ENCODE results near the gene PLCL2. TPM values are rescaled to one million over a fixed set of nuclear protein-coding genes. Genes with fewer than 3 reads are reported as not detected.

The PLCL2 gene
- total RNA-seq, 1 donor from 2014 or later = 2.5 TPM

- TF ChIP-seq, protein P1, sequence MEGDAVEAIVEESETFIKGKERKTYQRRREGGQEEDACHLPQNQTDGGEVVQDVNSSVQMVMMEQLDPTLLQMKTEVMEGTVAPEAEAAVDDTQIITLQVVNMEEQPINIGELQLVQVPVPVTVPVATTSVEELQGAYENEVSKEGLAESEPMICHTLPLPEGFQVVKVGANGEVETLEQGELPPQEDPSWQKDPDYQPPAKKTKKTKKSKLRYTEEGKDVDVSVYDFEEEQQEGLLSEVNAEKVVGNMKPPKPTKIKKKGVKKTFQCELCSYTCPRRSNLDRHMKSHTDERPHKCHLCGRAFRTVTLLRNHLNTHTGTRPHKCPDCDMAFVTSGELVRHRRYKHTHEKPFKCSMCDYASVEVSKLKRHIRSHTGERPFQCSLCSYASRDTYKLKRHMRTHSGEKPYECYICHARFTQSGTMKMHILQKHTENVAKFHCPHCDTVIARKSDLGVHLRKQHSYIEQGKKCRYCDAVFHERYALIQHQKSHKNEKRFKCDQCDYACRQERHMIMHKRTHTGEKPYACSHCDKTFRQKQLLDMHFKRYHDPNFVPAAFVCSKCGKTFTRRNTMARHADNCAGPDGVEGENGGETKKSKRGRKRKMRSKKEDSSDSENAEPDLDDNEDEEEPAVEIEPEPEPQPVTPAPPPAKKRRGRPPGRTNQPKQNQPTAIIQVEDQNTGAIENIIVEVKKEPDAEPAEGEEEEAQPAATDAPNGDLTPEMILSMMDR (IDR thresholded peaks at IDR 0.05; ENCODE audit: insufficient read depth, low read length, poor library complexity, severe bottlenecking) = no peak
- Histone ChIP-seq H3K36me3 (ENCODE audit: control insufficient read depth, insufficient read depth, low read length) (no peaks in the 10 kb centered on the region), H3K27me3 (ENCODE audit: control insufficient read depth, insufficient read depth, low read length) (no peaks in the 10 kb centered on the region), H3K4me3 (ENCODE audit: low read depth, low read length) (no peak overlapping the region)
- no peak for DNase-seq (ENCODE audit: low read depth)
These were observed 24.5 kb upstream of the PLCL2 start for GRCh38 chr3:16860234-16860633.

- DNase-seq (ENCODE audit: low read depth) = no peak
- no peaks in the 10 kb centered on the region for H3K27me3 ChIP-seq (ENCODE audit: control insufficient read depth, insufficient read depth, low read length)
These were observed 23.3 kb upstream of the PLCL2 start for GRCh38 chr3:16861432-16861831.

GRCh38 chr3:16864610-16865313, 20.0 kb upstream of the PLCL2 start:
- Histone ChIP-seq H3K27me3 (ENCODE audit: control insufficient read depth, insufficient read depth, low read length) (no peaks in the 10 kb centered on the region), H3K4me3 (ENCODE audit: low read depth, low read length) (no peak overlapping the region), H3K36me3 (ENCODE audit: control insufficient read depth, insufficient read depth, low read length) (no peaks in the 10 kb centered on the region)
- peak; percentile 37 for DNase-seq (ENCODE audit: low read depth)
- TF ChIP-seq, protein P1 (IDR thresholded peaks at IDR 0.05; ENCODE audit: insufficient read depth, low read length, poor library complexity, severe bottlenecking) = no peak

More at GRCh38 chr3:16861432-16861831, 23.3 kb upstream of the PLCL2 start:
- H3K4me3 ChIP-seq (ENCODE audit: low read depth, low read length) = no peak overlapping the region
- H3K36me3 ChIP-seq (ENCODE audit: control insufficient read depth, insufficient read depth, low read length) = no peaks in the 10 kb centered on the region
- TF ChIP-seq, protein P1 (IDR thresholded peaks at IDR 0.05; ENCODE audit: insufficient read depth, low read length, poor library complexity, severe bottlenecking) = no peak

- no peak for DNase-seq (ENCODE audit: low read depth)
These were observed 19.4 kb upstream of the PLCL2 start for GRCh38 chr3:16865335-16865734.

GRCh38 chr3:16866571-16866970, 18.2 kb upstream of the PLCL2 start:
- TF ChIP-seq, protein P1 (IDR thresholded peaks at IDR 0.05; ENCODE audit: insufficient read depth, low read length, poor library complexity, severe bottlenecking) = no peak
- peak; percentile 48 for DNase-seq (ENCODE audit: low read depth)
- Histone ChIP-seq H3K4me3 (ENCODE audit: low read depth, low read length) (no peak overlapping the region), H3K27me3 (ENCODE audit: control insufficient read depth, insufficient read depth, low read length) (no peaks in the 10 kb centered on the region), H3K36me3 (ENCODE audit: control insufficient read depth, insufficient read depth, low read length) (no peaks in the 10 kb centered on the region)

More at GRCh38 chr3:16865335-16865734, 19.4 kb upstream of the PLCL2 start:
- Histone ChIP-seq H3K4me3 (ENCODE audit: low read depth, low read length) (no peak overlapping the region), H3K36me3 (ENCODE audit: control insufficient read depth, insufficient read depth, low read length) (no peaks in the 10 kb centered on the region), H3K27me3 (ENCODE audit: control insufficient read depth, insufficient read depth, low read length) (no peaks in the 10 kb centered on the region)
- TF ChIP-seq, protein P1 (IDR thresholded peaks at IDR 0.05; ENCODE audit: insufficient read depth, low read length, poor library complexity, severe bottlenecking) = no peak

GRCh38 chr3:16868513-16868912, 16.2 kb upstream of the PLCL2 start:
- H3K27me3 ChIP-seq (ENCODE audit: control insufficient read depth, insufficient read depth, low read length) = no peaks in the 10 kb centered on the region
- no peak for DNase-seq (ENCODE audit: low read depth)
- no peaks in the 10 kb centered on the region for H3K36me3 ChIP-seq (ENCODE audit: control insufficient read depth, insufficient read depth, low read length)
- TF ChIP-seq, protein P1 (IDR thresholded peaks at IDR 0.05; ENCODE audit: insufficient read depth, low read length, poor library complexity, severe bottlenecking) = no peak
- H3K4me3 ChIP-seq (ENCODE audit: low read depth, low read length) = no peak overlapping the region
